Panc1 (cell line): Measurements from ENCODE around the gene LSS.

Experiments used
- CTCF ChIP-seq: fragments of 450-650 bp; IDR thresholded peaks from 2 replicates; pipeline ENCODE4 v1.5.1; 2017; ENCODE audit warnings: mild to moderate bottlenecking
- POLR2AphosphoS5 ChIP-seq: IDR thresholded peaks from 2 replicates; pipeline ENCODE4 v1.6.1; 2012; ENCODE audit warnings: mild to moderate bottlenecking, low read depth, low read length, moderate library complexity
- REST ChIP-seq, 2 experiments: IDR thresholded peaks; 2 replicates each; pipeline ENCODE4 v1.6.1; 2011 to 2012; ENCODE audit warnings: low read depth in 2 of 2, control low read depth in 1 of 2, low read length in 1 of 2, mild to moderate bottlenecking in 1 of 2, moderate library complexity in 1 of 2; ENCODE audit not compliant: insufficient read depth in 1 of 2
- TCF7L2 ChIP-seq: IDR thresholded peaks from 2 replicates; pipeline ENCODE4 v1.6.1; 2011; ENCODE audit warnings: mild to moderate bottlenecking, low read depth, low read length, inconsistent platforms

GRCh38 chr21:46171585-46171984 lies 57.0 kb downstream of the LSS start:
- no peak for TF ChIP-seq POLR2AphosphoS5
- TF ChIP-seq REST (IDR thresholded peaks at IDR 0.05; ENCODE audit: insufficient read depth in 1 of 2, low read depth in 2 of 2, low read length in 1 of 2), result no peak
- no peak for TF ChIP-seq CTCF
- no peak for TF ChIP-seq TCF7L2
